Loucy (cell line): Measurements from ENCODE around the gene KAT7.

Experiments
- H2AFZ ChIP-seq: fragments of 200-600 bp; sonication (generic); 2 replicates; pipeline ENCODE4 v1.6.0; 2016; ENCODE audit warnings: antibody characterized with exemption, mild to moderate bottlenecking, low read length, moderate library complexity
- H3F3A ChIP-seq: fragments of 200-600 bp; 2 replicates; pipeline ENCODE4 v1.6.0; 2016; ENCODE audit warnings: antibody characterized with exemption, low read depth, mild to moderate bottlenecking
- H3K27me3 ChIP-seq: fragments of 200-600 bp; sonication (generic); 2 replicates; pipeline ENCODE4 v1.6.1; 2014; ENCODE audit warnings: low read length, mild to moderate bottlenecking; ENCODE audit not compliant: insufficient read depth, poor library complexity, severe bottlenecking
- H3K36me3 ChIP-seq: fragments of 200-600 bp; sonication (generic); 2 replicates; pipeline ENCODE4 v1.6.1; 2016; ENCODE audit warnings: low read length; ENCODE audit not compliant: insufficient read depth
- H3K4me1 ChIP-seq: fragments of 200-600 bp; sonication (generic); 2 replicates; pipeline ENCODE4 v1.5.1; 2014; ENCODE audit warnings: low read length, mild to moderate bottlenecking; ENCODE audit not compliant: insufficient read depth, poor library complexity, severe bottlenecking
- H3K4me2 ChIP-seq: fragments of 200-600 bp; sonication (generic); 2 replicates; pipeline ENCODE4 v1.6.0; 2014; ENCODE audit warnings: antibody characterized with exemption, low read length, low read depth, mild to moderate bottlenecking; ENCODE audit not compliant: poor library complexity, severe bottlenecking
- H3K4me3 ChIP-seq: fragments of 200-600 bp; sonication (generic); 2 replicates; pipeline ENCODE4 v1.5.1; 2014; ENCODE audit warnings: low read length, mild to moderate bottlenecking, mixed read lengths; ENCODE audit not compliant: poor library complexity, severe bottlenecking
- H3K79me2 ChIP-seq: fragments of 200-600 bp; sonication (generic); 2 replicates; pipeline ENCODE4 v1.6.1; 2014; ENCODE audit warnings: low read length; ENCODE audit not compliant: insufficient read depth
- H3K9ac ChIP-seq: fragments of 200-600 bp; sonication (generic); 2 replicates; pipeline ENCODE4 v1.6.0; 2014; ENCODE audit warnings: mild to moderate bottlenecking, low read depth, low read length, moderate library complexity; ENCODE audit not compliant: poor library complexity, severe bottlenecking
- H3K9me2 ChIP-seq: fragments of 200-600 bp; sonication (generic); replicated peaks from 2 replicates; pipeline ENCODE4 v1.6.1; 2016; ENCODE audit warnings: low read depth, low read length, mixed read lengths
- H3K9me3 ChIP-seq: fragments of 200-600 bp; sonication (generic); 2 replicates; pipeline ENCODE4 v1.6.1; 2014; ENCODE audit warnings: mild to moderate bottlenecking, antibody characterized with exemption, low read length, low read depth; ENCODE audit not compliant: insufficient read depth
- H4K20me1 ChIP-seq: fragments of 200-600 bp; sonication (generic); 2 replicates; pipeline ENCODE4 v1.6.0; 2014; ENCODE audit warnings: antibody characterized with exemption, low read length, mild to moderate bottlenecking; ENCODE audit not compliant: insufficient read depth, poor library complexity, severe bottlenecking
- CTCF ChIP-seq: fragments of 200-600 bp; sonication (generic); conservative IDR thresholded peaks from 2 replicates; pipeline ENCODE4 v1.5.1; 2014; ENCODE audit warnings: mild to moderate bottlenecking, antibody characterized with exemption, low read length
- EZH2phosphoT487 ChIP-seq: fragments of 200-600 bp; IDR thresholded peaks from 2 replicates; pipeline ENCODE4 v1.6.1; 2018; ENCODE audit warnings: antibody characterized with exemption, mild to moderate bottlenecking, moderate library complexity, borderline replicate concordance

The KAT7 gene

GRCh38 chr17:49846938-49847712 is 58.6 kb downstream of the KAT7 start:
- H3K79me2 ChIP-seq, result no peaks in the 10 kb centered on the region
- no peak overlapping the region for H3K9ac ChIP-seq
- H3K9me2 ChIP-seq, result no peaks in the 10 kb centered on the region
- no peak overlapping the region for H3K4me3 ChIP-seq
- no peaks in the 10 kb centered on the region for H3K36me3 ChIP-seq
- H3K27me3 ChIP-seq, result no peaks in the 10 kb centered on the region
- H3K9me3 ChIP-seq, result no peaks in the 10 kb centered on the region
- TF ChIP-seq CTCF (no peak), EZH2phosphoT487 (no peak)
- peaks cover 33% of the 10 kb centered on the region for H3K4me1 ChIP-seq
- no peak overlapping the region for H2AFZ ChIP-seq
- no peaks in the 10 kb centered on the region for H4K20me1 ChIP-seq
- no peaks in the 10 kb centered on the region; the same call in 1 of the 2 replicates for H3F3A ChIP-seq
- H3K4me2 ChIP-seq, result no peak overlapping the region

GRCh38 chr17:49848019-49848473 is 59.6 kb downstream of the KAT7 start, which contains the start of gene TAC4:
TAC4 (minus strand) TSS chr17:49848069; CDS start chr17:49848017, 52 bp downstream.
- Histone ChIP-seq H3K9me2 (no peaks in the 10 kb centered on the region), H3K4me1 (peaks cover 33% of the 10 kb centered on the region), H3F3A (no peaks in the 10 kb centered on the region; the same call in 1 of the 2 replicates), H4K20me1 (no peaks in the 10 kb centered on the region), H3K79me2 (no peaks in the 10 kb centered on the region), H3K9ac (no peak within 1 kb of the TSS), H2AFZ (no peak within 1 kb of the TSS), H3K36me3 (no peaks in the 10 kb centered on the region), H3K4me2 (no peak within 1 kb of the TSS), H3K4me3 (no peak within 1 kb of the TSS), H3K27me3 (no peaks in the 10 kb centered on the region), H3K9me3 (no peaks in the 10 kb centered on the region)
- no peak for TF ChIP-seq EZH2phosphoT487
- no peak for TF ChIP-seq CTCF

GRCh38 chr17:49848739-49849138 is 60.3 kb downstream of the KAT7 start:
- TF ChIP-seq EZH2phosphoT487 (no peak), CTCF (no peak)
- no peaks in the 10 kb centered on the region for H3K9me2 ChIP-seq
- no peak overlapping the region for H3K4me2 ChIP-seq

More at GRCh38 chr17:49848739-49849138, 60.3 kb downstream of the KAT7 start:
- Histone ChIP-seq H2AFZ (no peak overlapping the region), H3K9ac (no peak overlapping the region), H3K27me3 (no peaks in the 10 kb centered on the region), H3K4me1 (peaks cover 33% of the 10 kb centered on the region), H3K4me3 (no peak overlapping the region), H3K9me3 (no peaks in the 10 kb centered on the region), H3K79me2 (no peaks in the 10 kb centered on the region), H3K36me3 (no peaks in the 10 kb centered on the region), H3F3A (no peaks in the 10 kb centered on the region; the same call in 1 of the 2 replicates), H4K20me1 (no peaks in the 10 kb centered on the region)
